NCI-H1694 treated with DMSO at 0.1 percent for 48 hours (cell line): ENCODE data around the gene CDH4.

Experiments
- DNase-seq: peaks from one replicate; lab custom pipeline; 2025; lab: John Stamatoyannopoulos, UW

Gene CDH4

DNA sequence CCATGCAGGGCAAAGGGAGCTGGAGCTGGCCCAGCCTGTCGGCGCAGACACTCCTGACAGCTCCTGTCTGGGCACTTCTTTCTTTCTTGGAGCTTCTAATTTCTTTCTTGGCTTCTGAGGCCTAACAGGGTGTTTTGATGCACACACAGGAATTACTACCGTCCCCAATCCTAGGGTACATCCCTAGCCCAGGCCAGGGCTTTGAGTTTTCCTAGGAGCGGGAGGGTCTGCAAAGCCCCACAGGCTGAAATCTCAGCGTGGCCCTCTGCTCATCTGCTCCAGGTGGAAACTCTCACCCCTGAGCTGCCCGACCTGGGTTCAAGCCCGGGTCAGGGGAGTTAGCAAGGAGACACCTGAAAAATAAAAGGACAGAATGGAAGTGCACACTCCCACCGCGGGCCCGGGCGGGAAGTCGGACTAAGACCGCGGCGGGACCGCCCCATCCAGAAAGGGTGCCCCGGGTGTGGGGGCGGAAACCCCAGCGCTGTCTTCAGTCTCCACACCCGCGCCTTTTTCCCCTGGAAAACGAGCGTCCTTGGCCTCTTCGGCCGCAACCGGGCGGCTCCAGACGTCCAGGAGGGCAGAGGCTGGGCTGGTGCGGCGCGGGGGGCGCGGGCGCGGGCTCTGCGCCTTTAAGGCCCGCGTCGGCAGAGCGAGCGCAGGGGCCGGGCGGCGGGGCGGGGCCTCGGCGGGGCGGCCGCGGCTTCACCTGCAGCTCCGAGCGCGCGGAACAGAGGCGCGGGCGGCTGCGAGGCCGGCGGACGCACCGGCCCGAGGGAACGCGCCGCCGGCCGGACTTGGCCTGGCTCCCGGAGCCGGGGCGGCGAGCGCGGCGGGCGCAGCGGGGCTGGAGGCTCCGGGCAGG is at the start of gene CDH4:
CDH4 (plus strand) TSS at position 733 of the 865 bp plus-strand sequence.
- no peak for DNase-seq

DNA sequence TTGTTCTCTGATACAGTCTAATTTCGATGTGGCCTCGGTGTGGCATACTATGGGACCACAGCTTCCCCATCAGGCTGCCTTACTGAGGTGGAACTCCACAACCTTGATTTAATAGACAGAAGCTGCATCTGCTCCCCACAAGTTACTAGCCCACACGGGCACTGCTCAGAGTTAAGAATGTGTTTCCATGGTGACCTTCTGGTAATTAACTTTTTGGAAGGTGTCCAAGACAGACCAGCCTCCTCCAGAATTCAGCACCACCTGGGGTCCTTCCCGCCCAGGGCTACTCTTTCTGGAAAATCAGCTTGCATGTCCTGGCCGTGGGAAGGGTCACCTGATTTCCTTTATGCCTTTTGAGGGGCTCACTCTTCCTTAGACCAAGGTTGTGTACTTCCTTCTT is 48.7 kb upstream of the CDH4 start:
- DNase-seq = no peak

DNA sequence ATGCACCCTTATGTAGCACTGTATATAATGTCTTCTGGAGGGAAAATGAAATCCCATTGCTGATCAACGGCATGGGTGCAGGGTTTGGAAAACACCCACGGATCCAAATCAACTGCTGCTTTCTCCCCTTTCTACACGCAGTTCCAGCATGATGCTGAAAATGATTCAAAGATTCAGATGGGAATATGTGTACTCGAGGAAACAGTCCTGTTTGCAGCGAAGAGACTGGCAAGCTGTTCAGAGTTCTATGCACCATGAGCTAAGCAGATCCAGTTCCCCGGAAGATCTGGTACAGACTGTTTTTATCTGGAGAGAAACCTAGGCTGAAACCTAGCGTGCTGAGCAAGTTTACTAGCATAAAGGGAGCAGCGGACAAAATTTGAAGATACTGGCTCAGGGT is 47.9 kb upstream of the CDH4 start:
- no peak for DNase-seq

DNA sequence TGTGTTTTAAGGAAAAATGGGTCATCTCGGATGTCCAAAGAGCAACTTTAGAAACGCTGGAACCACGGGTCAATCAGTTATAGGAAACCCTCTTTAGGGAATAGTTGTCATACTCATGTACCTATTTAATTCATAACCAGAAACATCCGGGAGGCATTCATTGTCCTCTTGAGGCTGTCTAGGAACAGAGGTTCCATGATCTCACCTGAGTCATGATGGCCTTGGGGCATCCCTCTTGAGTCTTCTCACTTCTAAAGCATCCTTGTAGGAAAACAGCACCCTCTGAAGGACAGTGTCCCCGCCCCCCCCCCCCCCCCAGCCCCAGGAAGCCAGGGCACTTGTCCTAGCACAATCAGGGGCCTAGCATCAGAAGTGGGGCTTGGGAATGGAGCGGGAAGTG is 46.3 kb upstream of the CDH4 start:
- DNase-seq = no peak

DNA sequence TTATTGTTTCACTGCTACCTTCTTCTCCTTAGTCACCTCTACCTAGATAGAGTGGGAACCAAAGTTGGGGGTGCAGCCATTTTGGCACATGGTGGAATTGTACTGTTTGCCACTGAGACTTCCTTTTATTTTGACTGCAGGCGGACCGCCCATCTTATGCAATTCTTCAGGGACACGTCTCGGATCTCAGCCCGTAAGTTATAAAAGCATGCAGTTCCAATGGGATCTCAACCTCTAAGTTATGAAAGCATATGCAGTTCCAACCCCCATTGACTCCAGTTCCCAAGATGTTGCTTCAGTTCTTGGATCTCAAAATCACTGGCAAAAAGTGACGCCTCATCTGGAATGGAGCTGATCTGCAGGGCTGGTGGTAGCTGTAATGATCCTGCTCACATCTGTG is 41.2 kb upstream of the CDH4 start:
- DNase-seq = no peak

DNA sequence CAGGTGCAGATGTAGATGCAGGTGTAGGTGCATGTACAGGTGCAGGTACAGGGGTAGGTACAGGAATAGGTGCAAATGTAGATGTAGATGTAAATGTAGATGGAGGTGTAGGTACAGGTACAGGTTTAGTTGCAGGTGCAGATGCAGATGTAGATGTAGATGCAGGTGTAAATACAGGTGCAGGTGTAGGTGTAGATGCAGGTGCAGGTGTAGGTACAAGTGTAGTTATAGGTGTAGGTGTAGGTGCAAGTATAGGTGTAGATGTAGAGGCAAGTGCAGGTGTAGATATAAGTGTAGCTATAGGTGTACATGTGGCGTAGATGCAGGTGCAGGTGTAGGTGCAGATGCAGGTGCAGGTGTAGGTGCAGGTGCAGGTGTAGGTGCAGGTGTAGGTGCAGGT is 34.2 kb upstream of the CDH4 start:
- no peak for DNase-seq

DNA sequence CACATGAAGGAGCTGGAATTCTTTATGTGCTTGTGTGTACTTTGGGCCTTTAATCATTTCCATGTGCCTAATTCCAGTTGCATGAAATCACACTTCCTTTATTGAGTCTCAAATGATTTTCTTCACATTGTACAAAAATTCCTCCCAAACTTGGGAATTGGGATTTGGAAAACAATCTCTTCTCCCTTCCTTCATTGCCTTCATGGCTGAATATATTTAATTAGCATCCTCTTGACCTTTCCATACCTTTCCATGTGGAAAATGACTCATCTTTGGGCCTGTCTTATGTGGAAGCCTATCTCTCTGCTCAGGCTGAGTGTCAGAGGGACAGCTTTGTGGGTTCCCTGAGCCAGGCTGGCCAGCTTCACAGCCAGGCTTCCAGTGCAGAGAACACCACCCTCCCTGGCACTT is 33.0 kb upstream of the CDH4 start:
- DNase-seq = no peak

DNA sequence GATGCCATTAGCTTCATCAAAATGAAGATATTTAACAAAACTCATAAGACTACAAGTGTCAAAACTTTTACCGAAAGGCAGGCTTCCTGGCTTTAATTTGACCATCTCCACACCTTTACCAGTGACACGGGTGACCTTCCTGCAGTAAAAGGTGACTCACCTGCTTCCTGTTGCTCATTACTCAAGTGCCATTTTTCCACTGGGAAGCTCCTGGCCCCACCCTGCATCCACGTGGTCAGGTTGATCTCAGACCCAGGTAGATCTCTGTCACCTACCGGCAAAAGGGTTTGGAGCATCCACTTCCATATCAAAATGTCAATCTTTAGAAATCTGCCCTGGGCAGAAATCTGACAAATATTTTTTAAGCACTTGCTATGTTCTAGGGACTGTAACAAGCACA is 31.9 kb upstream of the CDH4 start:
- no peak for DNase-seq

DNA sequence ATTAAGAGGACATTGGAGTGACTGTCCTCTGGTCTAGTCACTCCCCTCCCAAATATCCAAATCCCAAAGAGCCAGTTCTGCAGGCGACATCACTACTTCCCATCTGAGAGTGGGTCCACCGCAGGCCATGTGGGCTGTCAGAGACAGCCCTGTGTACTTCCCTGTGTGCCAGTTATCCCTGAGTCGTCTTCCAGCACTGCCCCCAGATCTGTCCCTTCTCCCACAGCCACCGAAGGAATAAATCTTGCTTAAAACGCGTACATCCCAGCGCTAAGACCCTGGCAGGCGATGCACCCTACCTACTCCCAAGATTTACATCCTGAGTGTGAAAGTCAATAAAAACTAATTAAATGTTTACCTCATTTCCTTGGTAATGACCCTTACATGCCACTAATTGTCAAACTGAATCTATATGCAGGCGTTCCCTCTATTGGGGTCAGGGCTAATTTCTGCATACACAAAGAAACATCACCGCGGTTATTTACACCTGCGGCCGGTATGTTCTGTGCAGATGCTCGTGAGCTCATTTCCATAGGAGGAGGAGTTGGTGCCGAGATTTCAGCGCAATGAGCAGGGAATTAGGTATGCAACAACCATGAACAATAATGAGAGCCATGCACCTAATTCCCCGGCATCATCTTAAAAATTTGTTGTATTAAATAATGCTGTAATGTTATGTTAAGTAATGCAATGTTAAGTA is 31.3 kb upstream of the CDH4 start:
- no peak for DNase-seq

DNA sequence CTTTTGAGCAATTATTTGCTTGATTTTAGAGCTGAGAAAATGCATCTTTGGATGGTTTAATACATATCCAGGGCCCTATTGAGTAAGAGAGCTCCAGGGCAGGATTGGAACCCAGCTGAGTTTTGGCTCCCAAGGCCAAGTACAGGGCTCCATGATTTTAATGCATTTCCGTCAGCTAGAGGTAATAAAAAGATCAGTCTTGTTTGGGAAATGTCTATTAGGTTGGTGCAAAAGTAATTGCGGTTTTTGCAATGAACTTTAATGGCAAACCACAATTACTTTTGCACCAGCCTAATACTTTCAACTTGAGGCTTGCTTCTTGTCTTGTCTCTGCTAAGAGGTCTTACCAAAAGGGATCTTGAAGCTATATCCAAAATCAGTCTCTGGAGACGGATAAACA is 29.4 kb upstream of the CDH4 start:
- DNase-seq = no peak

DNA sequence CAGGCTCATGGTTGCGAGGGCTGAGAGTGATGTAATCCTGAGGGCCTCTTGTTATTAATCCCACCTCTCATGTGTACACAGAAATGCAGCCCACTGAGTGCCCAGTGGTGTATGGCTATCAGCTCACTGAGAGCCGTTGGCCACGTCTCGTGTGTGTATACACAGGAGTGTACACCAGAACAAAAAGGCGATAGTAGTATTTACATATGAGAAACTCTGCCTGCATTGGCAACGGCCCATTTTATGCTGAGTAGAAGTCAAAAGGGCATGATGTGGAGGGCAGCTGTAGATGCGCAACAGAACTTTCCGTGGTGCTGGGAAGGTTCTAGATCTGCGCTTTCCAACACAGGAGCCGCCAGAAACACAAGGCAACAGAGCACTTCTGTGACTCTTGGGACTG is 28.9 kb upstream of the CDH4 start:
- no peak for DNase-seq

DNA sequence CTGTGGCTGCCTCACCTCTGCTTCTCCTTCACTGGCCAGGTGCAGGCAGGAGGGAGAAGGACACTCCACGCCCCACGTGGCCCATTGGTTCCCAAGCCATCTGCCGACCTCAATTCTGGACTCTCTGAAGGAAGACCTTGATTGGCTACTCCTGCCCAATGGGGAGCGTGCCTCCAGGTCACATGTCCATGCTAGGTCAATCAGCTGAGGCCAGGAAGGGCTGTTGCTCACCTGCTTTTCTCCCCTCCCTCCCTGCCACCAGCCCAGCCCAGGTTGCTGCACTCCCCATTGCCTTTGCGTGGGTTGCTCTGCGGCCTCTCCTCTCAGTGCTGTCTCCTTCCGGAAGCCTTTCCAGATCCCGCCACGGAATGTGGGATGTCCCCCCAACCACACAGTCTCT is 21.9 kb upstream of the CDH4 start:
- DNase-seq = no peak

DNA sequence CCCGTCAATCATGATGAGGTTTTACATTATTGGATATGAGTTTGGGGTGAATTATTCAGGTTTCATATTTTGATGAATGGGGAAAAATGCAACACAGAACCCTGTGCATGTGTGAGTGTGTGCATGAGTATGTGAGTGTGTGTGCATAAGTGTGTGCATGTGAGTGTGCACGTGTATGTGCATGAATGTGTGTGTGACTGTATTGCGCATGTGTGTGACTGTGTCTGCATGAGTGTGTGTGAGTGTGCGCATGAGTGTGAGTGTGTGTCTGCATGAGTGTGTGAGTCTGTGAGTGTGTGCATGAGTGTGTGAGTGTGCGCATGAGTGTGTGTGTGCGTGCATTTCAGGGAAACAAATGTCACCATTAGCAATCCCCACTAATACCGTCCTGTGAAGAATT is 18.5 kb upstream of the CDH4 start:
- DNase-seq = no peak

DNA sequence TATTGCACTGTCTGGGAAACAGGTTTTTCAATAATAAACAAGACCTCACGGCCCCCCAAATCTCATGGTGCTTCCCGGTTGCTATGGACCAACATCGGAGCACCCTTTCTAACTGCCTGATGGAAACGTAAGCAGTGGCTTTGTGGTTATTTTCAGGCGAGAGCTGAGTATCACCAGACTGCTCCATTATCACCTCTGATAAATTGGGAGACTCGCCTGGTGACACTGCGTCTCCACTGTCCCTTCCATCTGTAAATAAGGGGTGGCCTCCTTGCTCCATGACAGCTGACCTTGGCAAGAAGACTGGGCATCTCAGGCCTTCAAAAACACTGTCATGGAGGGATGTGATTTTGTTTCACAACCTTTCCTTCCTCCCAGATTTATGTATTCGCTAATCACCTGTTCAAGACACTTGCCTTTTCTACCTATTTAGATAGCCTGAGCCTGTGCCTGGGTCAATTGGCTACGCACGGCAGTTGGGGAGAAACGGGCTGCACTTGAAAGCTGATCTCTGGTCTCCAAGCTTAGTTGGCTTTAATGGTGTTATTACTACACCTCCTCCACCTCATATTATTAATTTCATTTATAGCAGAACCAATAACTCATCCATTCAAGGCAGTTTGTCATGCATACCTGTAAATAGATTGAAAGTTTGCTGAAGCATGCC is 17.7 kb upstream of the CDH4 start:
- no peak for DNase-seq

DNA sequence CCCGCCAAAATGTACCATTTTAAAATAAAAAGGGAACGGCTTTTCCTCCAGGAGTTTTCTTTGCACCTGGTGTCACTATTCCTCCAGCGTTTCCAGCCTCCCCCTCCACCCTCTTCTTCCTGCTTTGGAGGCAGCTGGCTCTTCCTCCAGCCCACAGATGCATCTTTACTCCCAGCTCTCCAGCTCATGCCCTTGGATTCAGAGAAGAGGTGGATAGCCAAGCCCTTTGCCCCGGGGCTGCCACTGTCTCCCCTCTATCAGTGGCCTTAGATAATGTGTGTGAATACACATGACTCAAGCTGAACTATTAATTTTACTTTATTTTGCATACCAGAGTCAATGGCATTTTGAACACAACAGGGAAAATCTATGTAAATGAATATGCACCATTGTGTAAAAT is 15.3 kb upstream of the CDH4 start:
- no peak for DNase-seq

DNA sequence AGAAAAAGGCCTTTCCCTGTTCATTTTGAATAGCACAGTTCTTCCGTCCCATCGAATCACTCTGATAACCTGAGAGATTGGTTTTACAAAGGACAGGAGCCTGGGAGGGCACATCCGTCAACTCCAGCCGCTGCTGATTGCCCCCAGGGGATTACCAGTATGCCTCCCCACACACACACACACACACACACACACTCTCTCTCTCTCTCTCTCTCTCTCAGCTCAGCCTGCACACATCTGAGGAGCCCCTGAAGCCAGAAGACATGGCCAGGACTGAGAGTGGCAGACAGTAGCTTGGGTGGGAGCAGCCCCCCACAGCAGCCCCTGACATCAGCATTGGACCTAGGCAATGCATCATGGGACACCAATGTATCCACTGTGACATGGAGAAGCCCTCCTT is 13.2 kb upstream of the CDH4 start:
- no peak for DNase-seq

DNA sequence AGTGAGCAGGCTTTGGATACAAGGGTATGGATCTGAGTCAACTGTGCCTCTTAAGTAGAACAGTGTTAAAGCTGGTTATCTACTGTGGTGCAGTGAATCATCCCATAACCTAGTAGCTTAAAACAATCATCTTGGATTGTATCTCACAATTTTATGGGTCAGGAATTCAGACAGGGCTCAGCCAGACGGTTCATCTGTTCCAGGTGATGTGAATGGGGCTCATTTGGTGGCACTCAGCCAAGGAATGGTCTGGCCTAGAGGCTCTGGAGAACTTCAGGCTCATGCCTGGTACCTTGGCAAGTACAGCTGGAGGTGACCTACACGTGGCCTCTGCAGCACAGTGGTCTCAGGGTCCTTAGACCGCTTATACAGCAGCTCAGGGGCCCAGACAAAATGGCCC is 11.2 kb upstream of the CDH4 start:
- DNase-seq = no peak

DNA sequence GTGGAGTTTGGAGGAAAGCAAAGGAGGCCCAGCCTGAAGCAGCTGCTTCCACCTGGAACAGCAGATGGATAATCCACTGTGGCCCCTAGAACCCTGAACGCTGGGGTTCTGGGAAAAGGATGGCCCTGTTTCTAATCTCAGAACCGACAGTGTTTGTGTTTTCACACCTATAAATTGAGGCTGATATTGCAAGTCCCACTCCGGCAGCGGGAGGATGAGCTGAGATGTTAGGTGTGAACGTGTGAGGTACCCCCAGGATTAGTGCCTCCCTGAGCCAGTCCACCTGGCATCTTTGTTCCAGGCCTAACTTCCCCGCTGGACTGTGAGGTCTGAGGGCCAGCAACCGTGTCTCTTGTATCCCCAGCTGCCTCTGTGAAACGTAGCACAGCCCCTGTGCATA is 7.8 kb upstream of the CDH4 start:
- DNase-seq = no peak

DNA sequence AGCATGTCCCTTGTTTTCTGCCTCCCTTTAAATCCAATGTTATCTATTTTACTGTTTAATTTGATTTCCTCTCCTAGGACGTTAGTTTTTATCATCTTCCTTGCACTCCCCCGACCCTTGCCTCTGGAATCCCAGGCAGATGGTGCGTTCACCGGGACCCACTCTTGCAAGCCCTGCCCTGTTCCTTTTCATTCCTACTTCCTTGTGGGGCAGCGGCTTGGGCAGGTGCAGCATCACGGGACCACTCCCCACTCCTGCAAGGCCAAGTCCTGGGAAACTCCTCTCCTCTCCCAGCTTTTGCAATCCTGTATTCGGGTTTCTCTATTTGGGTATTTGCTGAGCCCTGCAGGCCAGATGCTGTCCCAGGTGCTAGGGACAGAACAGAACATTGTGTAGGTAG is 5.8 kb upstream of the CDH4 start:
- no peak for DNase-seq

DNA sequence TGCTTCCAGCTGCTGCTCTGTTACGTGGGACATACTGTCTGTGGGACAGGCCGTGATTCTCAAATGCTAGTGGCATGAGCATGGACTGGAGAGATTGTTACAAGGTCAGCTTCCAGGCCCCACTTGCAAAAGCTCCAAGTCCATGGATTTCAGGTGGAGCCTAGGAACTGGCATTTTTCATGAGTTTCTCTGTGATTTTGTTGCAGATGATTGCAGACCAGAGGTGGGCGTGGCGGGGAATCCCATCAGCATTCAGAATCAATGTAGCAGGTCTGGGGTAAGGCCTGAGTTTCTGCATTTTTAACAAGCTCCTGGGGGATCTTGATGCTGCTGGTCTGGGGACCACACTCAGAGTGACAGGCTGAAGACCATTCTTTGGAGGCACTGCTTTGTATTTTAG is 2.4 kb upstream of the CDH4 start:
- DNase-seq = no peak

DNA sequence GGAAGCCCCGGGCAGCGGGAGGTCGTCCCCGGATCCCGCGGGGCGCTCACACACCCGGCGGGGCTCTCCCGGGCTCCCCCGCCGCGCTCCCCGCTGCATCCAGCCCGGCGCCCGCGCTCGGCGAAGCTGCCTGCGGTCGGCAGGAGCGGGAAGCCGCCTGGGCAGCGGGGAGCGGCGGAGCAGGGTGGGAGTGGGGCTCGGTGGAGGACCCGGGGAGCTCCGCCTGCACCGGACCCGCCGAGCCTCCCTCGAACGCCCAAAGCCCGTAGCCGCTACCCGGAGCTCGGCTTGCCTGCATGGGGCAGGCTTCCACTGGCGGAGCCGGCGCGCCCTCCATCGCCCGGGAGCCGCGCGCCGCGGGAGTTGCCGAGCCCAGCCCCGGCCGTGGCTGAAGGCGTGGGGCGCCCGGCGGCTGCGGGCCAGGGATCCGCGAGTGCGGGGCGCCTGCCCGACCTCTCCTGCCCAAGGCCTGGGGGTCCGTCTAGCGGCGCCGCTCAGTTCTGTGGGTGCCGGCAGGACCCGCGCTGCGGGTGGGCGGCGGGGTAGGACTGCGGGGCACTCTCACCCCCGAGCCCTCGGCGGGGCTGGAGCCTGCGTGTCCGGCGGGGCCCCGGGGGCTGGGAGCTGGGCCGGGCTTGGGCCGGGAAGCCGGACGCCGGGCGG is 671 bp downstream of the CDH4 start:
- no peak for DNase-seq

DNA sequence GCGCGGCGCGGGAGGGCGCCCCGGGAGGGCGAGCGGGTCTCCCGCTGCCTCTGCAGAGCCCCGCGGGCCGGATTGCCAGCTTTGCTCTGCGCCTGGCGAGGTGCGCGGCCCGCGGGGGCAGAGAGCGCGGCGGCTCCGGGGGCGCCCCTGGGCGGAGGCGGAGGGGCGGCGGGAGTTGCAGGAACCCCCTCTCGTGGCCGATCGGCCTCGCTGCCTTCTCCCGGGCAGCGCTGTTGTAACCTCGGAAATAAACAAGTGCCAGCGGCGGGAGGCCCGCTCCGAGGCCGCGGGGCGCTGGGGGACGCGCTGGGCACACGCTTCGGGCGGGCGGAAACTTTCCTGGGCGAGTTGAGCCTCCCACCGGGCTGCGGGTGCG is 1.2 kb downstream of the CDH4 start:
- no peak for DNase-seq
